Large intestine (tissue), 3 donors: ENCODE results near the gene MYRF. TPM values are rescaled to one million over a fixed set of nuclear protein-coding genes. Genes with fewer than 3 reads are reported as not detected.

Source experiments
- DNase-seq, 2 donors: peaks; one replicate each; pipeline versions ENCODE4 v3.0.0 to v3.0.0-alpha.2; 2013
- H3K27ac ChIP-seq: one replicate; pipeline ENCODE4 v1.5.1; 2013; ENCODE audit warnings: low read length
- H3K27me3 ChIP-seq: 2 replicates; pipeline ENCODE4 v1.6.1; 2013; ENCODE audit warnings: low read length; ENCODE audit not compliant: control insufficient read depth, insufficient read depth
- H3K36me3 ChIP-seq: 2 replicates; pipeline ENCODE4 v1.6.1; 2013; ENCODE audit warnings: low read length; ENCODE audit not compliant: control insufficient read depth, insufficient read depth
- H3K4me1 ChIP-seq: one replicate; pipeline ENCODE4 v1.6.1; 2013; ENCODE audit warnings: low read length; ENCODE audit not compliant: control insufficient read depth, insufficient read depth
- H3K4me3 ChIP-seq: one replicate; pipeline ENCODE4 v1.5.1; 2013; ENCODE audit warnings: low read length
- H3K9me3 ChIP-seq: one replicate; pipeline ENCODE4 v1.6.1; 2013; ENCODE audit warnings: mild to moderate bottlenecking, low read depth, low read length, moderate library complexity; ENCODE audit not compliant: control insufficient read depth
- WGBS: methylation state at CpG from one replicate; pipeline ENCODE4 v1.1.5; 2013; ENCODE audit warnings: low lambda C conversion rate; ENCODE audit not compliant: insufficient coverage; 5-methylcytosine and 5-hydroxymethylcytosine counted together
- polyA plus RNA-seq: library from polyadenylated mRNA; unstranded; fragments of 120-200 nt; gene quantifications from one replicate; pipeline ENCODE4 v1.2.1, GENCODE V29; 2013

MYRF gene
- polyA plus RNA-seq, 1 donor = 55.5 TPM

- peak overlapping the region; percentile 13 for H3K27ac ChIP-seq
- peaks cover 30% of the 10 kb centered on the region for H3K36me3 ChIP-seq
- no CpG with 5 or more reads among the region's 9 CpGs for WGBS
- peaks cover 10% of the 10 kb centered on the region for H3K4me1 ChIP-seq
- H3K9me3 ChIP-seq = no peaks in the 10 kb centered on the region
- no peaks in the 10 kb centered on the region for H3K27me3 ChIP-seq
- no peak for DNase-seq
- peak overlapping the region; percentile 11 for H3K4me3 ChIP-seq
These were observed 34.3 kb upstream of the MYRF start for GRCh38 chr11:61718046-61718531.

GRCh38 chr11:61718621-61719302, 33.7 kb upstream of the MYRF start:
- no peaks in the 10 kb centered on the region for H3K9me3 ChIP-seq
- DNase-seq = peak; percentile 50 to 53
- H3K4me1 ChIP-seq = peaks cover 10% of the 10 kb centered on the region
- no peaks in the 10 kb centered on the region for H3K27me3 ChIP-seq
- peak overlapping the region; percentile 33 for H3K4me3 ChIP-seq
- peaks cover 37% of the 10 kb centered on the region for H3K36me3 ChIP-seq
- peak overlapping the region; percentile 3 for H3K27ac ChIP-seq
- no CpG with 5 or more reads among the region's 21 CpGs for WGBS

DNA sequence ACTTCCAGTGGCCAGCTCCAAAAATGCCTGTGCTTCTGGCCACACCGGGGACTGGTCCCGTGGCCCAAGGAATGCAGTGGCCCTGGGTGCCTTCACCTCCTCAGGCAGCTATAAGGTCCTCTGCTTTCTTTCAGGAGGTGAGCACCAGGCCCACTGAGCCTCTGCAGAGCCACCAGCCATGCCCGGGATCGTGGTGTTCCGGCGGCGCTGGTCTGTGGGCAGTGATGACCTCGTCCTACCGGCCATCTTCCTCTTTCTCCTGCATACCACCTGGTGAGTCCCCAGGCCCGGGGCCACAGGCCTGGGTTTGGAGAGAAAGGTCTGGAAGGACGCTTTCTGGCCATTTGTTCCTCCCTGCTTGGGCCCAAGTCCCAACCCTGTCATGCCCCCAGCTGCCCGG, 32.5 kb upstream of the MYRF start:
- no peak for DNase-seq
- H3K4me3 ChIP-seq = no peak overlapping the region
- H3K27ac ChIP-seq = no peak overlapping the region
- peaks cover 43% of the 10 kb centered on the region for H3K36me3 ChIP-seq
- WGBS = no CpG with 5 or more reads among the region's 12 CpGs
- H3K27me3 ChIP-seq = no peaks in the 10 kb centered on the region
- peaks cover 10% of the 10 kb centered on the region for H3K4me1 ChIP-seq
- no peaks in the 10 kb centered on the region for H3K9me3 ChIP-seq

GRCh38 chr11:61720597-61720996, 31.8 kb upstream of the MYRF start:
- WGBS = no CpG with 5 or more reads among the region's 20 CpGs
- peaks cover 48% of the 10 kb centered on the region for H3K36me3 ChIP-seq
- no peak overlapping the region for H3K27ac ChIP-seq
- H3K4me3 ChIP-seq = no peak overlapping the region
- DNase-seq = no peak
- no peaks in the 10 kb centered on the region for H3K27me3 ChIP-seq
- H3K9me3 ChIP-seq = no peaks in the 10 kb centered on the region
- peaks cover 10% of the 10 kb centered on the region for H3K4me1 ChIP-seq

DNA sequence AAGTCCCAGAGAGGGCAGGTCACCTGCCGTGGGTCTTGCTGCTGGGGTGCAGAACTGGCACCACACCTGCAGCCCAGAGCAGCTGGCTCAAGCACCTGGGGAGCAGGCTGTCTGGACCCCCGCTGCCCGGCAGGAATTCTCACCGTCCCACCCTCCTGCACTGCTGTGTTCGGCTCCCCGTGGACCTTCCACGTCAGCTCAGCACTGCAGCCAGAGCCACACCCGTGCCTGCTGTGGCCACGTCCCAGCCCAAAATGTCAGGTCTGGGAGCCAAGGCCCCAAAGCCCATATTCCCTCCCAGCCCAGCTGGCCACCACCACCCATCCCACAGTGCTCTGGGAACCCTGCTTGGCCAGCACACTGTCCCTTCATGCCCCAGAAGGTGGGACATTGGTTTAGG, 28.0 kb upstream of the MYRF start:
- WGBS = no CpG with 5 or more reads among the region's 9 CpGs
- no peaks in the 10 kb centered on the region for H3K9me3 ChIP-seq
- H3K36me3 ChIP-seq = peaks cover 86% of the 10 kb centered on the region
- DNase-seq = no peak
- H3K4me3 ChIP-seq = no peak overlapping the region
- H3K27ac ChIP-seq = no peak overlapping the region
- no peaks in the 10 kb centered on the region for H3K27me3 ChIP-seq
- H3K4me1 ChIP-seq = no peaks in the 10 kb centered on the region

DNA sequence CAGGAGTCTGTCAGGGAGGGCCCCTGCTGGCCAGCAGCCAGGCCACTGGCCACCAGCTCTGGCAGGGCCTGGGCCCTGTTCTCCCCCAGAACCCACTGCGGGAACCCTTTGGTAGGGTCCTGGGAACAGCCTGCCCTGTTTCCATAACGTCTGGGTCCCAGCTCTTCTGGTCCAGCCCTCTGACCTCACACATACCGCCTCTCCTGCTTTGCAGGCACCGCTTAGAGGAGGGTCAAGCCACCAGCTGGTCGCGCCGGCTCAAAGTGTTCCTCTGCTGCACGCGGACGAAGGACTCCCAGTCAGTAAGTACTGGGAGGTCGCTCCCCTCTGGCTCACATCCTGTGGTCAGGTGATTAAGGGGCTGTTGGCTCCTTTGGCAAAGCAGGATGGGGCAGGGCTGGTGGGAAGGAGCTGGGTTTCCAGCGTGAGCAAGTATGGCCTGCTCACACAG, 26.6 kb upstream of the MYRF start:
- no peak overlapping the region for H3K27ac ChIP-seq
- H3K27me3 ChIP-seq = no peaks in the 10 kb centered on the region
- no peak for DNase-seq
- WGBS = no CpG with 5 or more reads among the region's 12 CpGs
- H3K4me1 ChIP-seq = no peaks in the 10 kb centered on the region
- H3K9me3 ChIP-seq = no peaks in the 10 kb centered on the region
- H3K4me3 ChIP-seq = no peak overlapping the region
- H3K36me3 ChIP-seq = peaks cover 92% of the 10 kb centered on the region

- no peaks in the 10 kb centered on the region for H3K9me3 ChIP-seq
- no peak overlapping the region for H3K27ac ChIP-seq
- no peaks in the 10 kb centered on the region for H3K27me3 ChIP-seq
- no peak overlapping the region for H3K4me3 ChIP-seq
- H3K4me1 ChIP-seq = no peaks in the 10 kb centered on the region
- no CpG with 5 or more reads among the region's 13 CpGs for WGBS
- DNase-seq = no peak
- H3K36me3 ChIP-seq = peaks cover 95% of the 10 kb centered on the region
These were observed 25.7 kb upstream of the MYRF start for GRCh38 chr11:61726775-61727174.

DNA sequence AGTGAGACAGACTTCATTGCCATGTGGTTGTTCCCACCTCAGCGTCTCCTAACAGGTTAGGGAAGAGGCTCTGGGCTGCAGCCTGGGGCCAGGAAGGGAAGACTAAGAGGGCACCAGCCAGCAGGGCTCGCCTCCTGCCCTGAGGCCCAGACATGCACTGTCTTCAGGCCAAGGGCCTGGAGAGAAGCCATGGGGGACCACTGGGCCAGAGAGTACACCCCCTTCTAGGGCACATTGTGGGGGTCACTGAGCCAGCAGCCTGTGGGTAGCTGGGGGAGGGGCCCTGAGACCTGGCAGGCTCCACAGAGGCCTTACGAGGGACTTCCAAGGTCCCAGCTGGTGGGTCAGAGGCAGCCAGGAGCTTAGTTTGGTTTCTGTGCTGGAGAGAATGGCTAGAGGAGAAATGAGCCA, 25.0 kb upstream of the MYRF start:
- no peak overlapping the region for H3K27ac ChIP-seq
- no CpG with 5 or more reads among the region's 3 CpGs for WGBS
- H3K36me3 ChIP-seq = peaks cover 96% of the 10 kb centered on the region
- no peak for DNase-seq
- H3K4me1 ChIP-seq = no peaks in the 10 kb centered on the region
- no peaks in the 10 kb centered on the region for H3K27me3 ChIP-seq
- no peaks in the 10 kb centered on the region for H3K9me3 ChIP-seq
- H3K4me3 ChIP-seq = no peak overlapping the region

DNA sequence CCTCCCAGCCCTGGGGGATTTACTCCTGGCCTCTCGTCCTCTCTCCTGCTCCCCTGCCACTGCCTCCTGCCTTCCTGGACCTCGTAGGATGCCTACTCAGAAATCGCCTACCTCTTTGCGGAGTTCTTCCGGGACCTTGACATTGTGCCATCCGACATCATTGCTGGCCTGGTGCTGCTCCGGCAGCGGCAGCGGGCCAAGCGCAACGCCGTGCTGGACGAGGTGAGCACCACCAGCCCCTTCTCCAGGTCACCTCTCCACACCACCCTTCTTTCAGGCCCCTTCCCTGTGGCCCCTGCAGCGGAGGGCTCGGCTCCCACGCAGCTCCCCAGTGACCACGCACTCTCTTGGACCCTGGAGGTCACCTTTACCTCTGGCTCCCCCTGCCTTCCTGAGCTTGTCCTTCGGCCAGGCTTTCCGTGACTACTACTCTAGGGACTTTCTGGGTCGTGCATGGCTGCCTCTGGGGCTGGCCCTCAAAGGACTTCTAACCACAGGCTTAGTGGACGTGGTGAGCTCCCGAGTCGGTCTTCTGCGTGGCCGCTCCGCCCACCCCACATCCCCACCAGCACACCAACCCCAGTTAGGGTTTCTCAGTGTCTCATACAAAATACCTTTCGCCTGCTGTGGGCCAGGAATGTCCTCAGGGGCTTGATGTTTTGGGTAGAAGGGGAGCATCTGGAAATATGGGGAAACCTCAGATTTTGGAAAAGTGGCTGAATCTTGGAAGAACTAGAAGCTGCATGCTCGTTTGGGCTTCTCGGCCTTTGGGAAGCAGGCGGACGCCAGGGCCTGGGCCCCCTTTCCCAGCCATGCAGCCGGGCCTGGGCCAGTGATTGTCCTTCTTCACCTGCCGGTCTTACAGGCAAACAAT, 24.1 kb upstream of the MYRF start:
- Histone ChIP-seq H3K27me3 (no peaks in the 10 kb centered on the region), H3K4me1 (no peaks in the 10 kb centered on the region), H3K36me3 (peaks cover 95% of the 10 kb centered on the region), H3K9me3 (no peaks in the 10 kb centered on the region), H3K27ac (no peak overlapping the region), H3K4me3 (no peak overlapping the region)
- DNase-seq = no peak
- WGBS = no CpG with 5 or more reads among the region's 33 CpGs

DNA sequence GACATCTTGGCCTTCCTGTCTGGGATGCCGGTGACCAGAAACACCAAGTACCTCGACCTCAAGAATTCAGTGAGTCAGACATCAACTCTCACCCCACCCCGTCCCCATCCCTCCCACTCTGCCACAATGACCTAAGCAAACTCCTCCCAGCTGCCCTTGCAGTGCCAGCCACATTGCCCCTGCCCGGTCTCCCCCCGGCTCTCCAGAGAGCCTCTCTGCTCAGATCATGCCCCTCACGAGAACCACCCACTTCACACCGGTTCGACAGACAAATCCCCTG, 23.6 kb upstream of the MYRF start:
- H3K36me3 ChIP-seq = peaks cover 90% of the 10 kb centered on the region

More for the DNA sequence above, 23.6 kb upstream of the MYRF start:
- DNase-seq = no peak
- Histone ChIP-seq H3K9me3 (no peaks in the 10 kb centered on the region), H3K27ac (no peak overlapping the region), H3K4me3 (no peak overlapping the region), H3K27me3 (no peaks in the 10 kb centered on the region), H3K4me1 (no peaks in the 10 kb centered on the region)
- no CpG with 5 or more reads among the region's 8 CpGs for WGBS
